ENCODE measurements around the gene ZMAT1. TPM values are rescaled to one million over a fixed set of nuclear protein-coding genes. Genes with fewer than 3 reads are reported as not detected.
"Not testable (repeated sequence)": the region's sequence is repeated elsewhere in the genome, so short reads cannot be mapped to it uniquely, and the experiment has no call there.

ZMAT1 gene
- 3.6 TPM for polyA plus RNA-seq (2013, experiment 1 of 4)
- 3.7 TPM for polyA plus RNA-seq (2013, experiment 2 of 4)
- polyA plus RNA-seq (2013, experiment 3 of 4): 3.8 TPM
- polyA plus RNA-seq (2013, experiment 4 of 4): 3.3 TPM

DNA sequence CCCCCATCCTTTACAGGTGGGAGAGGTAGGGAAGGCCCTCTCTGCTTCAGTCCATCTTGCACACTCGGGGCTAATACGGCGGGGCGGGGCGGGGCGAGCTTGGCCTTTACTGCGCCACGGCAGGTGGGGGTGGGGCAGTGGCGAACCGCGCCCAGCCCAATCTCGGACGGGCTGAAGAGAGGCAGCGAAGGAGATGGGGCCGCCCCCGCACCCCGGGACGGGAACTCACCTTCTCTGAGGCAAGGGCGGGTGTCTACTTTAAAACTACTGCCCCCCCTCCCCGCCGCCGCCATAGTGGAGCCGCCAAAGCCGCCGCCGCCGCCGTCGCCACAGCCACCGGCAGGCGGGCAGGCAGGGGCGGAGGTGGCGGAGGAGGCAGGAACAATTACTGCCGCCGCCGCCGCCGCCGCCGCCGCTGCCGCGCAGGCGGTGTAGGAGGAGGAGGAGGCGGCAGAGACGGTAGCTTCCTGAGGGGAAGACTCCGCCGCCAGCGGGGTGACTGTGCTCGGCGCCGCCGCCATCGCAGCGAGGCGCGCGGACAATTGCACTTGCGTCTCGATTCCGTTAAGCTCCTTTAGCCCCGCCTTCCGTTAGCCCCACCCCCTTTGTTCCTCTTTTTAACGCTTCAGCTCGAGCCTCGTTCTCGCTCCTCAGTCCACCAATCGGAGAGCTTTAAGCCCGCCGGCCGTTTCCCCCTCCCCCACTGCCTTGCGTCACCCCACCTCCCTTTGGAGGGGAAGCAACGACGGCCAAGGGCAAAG, at the start of gene ZMAT1:
Gene ZMAT1, minus strand, starts transcription at position 540 of the 761 bp plus-strand sequence. Its CDS starts 19 bp downstream, at position 521.
- Histone ChIP-seq H3K4me3 (ENCODE audit: insufficient read depth, low read depth, low read length) (peak within 1 kb of the TSS; percentile 52), H3K27me3 (ENCODE audit: control insufficient read depth, insufficient read depth, low read length, poor library complexity, severe bottlenecking) (no peaks in the 10 kb centered on the region), H3K27ac (ENCODE audit: insufficient read depth, low read depth, low read length, poor library complexity, severe bottlenecking) (peak within 1 kb of the TSS; percentile 87), H3K9me3 (ENCODE audit: control insufficient read depth, low read length) (no peaks in the 10 kb centered on the region), H3K36me3 (ENCODE audit: control insufficient read depth, insufficient read depth, low read length) (no peaks in the 10 kb centered on the region), H3K4me1 (ENCODE audit: control insufficient read depth, insufficient read depth, low read length) (no peaks in the 10 kb centered on the region)
- 0% methylated on average over 74 of the region's 74 CpGs for WGBS, 2 experiments

DNA sequence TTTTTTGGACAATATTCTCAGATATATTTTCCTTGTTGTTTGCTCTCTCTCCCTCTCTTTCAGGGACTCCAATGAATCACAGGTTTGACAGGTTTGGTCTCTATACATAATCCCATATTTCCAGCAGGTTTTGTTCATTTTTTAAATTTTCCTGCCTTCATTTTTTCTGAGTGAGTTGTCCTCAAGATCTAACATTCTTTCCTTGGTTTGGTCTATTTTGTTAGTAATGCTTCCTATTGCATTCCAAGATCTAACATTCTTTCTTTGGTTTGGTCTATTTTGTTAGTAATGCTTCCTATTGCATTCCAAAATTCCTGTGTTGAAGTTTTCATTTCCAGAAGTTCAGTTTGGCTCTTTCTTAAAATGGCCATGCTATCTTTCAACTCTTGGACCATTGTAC, 45.3 kb upstream of the ZMAT1 start:
- Histone ChIP-seq H3K27me3 (ENCODE audit: control insufficient read depth, insufficient read depth, low read length, poor library complexity, severe bottlenecking) (no peaks in the 10 kb centered on the region), H3K36me3 (ENCODE audit: control insufficient read depth, insufficient read depth, low read length) (no peaks in the 10 kb centered on the region), H3K27ac (ENCODE audit: insufficient read depth, low read depth, low read length, poor library complexity, severe bottlenecking) (no peak overlapping the region), H3K9me3 (ENCODE audit: control insufficient read depth, low read length) (no peaks in the 10 kb centered on the region), H3K4me3 (ENCODE audit: insufficient read depth, low read depth, low read length) (no peak overlapping the region), H3K4me1 (ENCODE audit: control insufficient read depth, insufficient read depth, low read length) (no peaks in the 10 kb centered on the region)

DNA sequence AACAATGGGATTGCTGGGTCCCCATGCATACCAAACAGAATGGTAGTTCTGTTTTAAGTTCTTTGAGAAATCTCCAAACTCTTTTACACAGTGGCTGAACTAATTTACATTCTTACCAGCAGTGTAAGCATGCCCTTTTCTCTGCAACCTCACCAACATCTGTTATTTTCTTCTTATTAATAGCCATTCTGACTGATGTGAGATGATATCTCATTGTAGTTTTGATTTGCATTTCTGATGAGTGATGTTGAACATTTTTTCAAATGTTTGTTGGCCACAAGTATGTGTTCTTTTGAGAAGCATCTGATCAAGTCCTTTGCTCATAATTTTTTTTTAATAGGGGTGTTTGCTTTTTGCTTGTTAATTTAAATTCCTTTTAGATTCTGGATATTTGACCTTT, 41.2 kb upstream of the ZMAT1 start:
- no peaks in the 10 kb centered on the region for H3K27me3 ChIP-seq (ENCODE audit: control insufficient read depth, insufficient read depth, low read length, poor library complexity, severe bottlenecking)
- H3K4me3 ChIP-seq (ENCODE audit: insufficient read depth, low read depth, low read length): no peak overlapping the region
- H3K27ac ChIP-seq (ENCODE audit: insufficient read depth, low read depth, low read length, poor library complexity, severe bottlenecking): no peak overlapping the region
- H3K9me3 ChIP-seq (ENCODE audit: control insufficient read depth, low read length): no peaks in the 10 kb centered on the region
- H3K4me1 ChIP-seq (ENCODE audit: control insufficient read depth, insufficient read depth, low read length): no peaks in the 10 kb centered on the region
- no peaks in the 10 kb centered on the region for H3K36me3 ChIP-seq (ENCODE audit: control insufficient read depth, insufficient read depth, low read length)

DNA sequence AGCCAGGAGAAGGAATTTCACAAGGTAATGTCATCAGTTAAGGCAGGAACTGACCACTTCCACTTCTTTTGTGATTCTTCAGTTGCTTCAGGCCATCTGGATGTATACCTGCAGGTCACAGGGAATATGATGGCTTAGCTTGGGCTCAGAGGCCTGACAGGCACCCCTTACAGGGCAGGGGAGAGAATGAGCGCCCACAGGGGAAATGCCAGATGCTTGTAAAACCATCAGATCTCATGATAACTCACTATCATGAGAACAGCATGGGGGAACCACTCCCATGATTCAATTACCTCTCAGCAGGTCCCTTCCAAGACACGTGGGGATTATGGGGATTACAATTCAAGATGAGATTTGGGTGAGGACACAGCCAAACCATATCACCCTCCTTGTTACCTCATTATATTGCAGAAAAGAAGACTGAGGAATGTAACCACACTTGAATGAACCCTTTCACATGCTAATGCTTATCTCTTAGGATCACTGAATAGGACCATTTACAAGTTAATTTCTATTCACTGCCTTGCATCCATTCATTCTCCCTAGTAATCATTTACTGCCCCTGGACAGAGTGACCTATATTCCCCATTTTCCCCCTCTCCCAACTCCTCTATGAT, 33.2 kb upstream of the ZMAT1 start:
- H3K4me3 ChIP-seq (ENCODE audit: insufficient read depth, low read depth, low read length): not testable (repeated sequence)
- WGBS, 2 experiments: 79 to 100% methylated on average over 1 of the region's 2 CpGs

DNA sequence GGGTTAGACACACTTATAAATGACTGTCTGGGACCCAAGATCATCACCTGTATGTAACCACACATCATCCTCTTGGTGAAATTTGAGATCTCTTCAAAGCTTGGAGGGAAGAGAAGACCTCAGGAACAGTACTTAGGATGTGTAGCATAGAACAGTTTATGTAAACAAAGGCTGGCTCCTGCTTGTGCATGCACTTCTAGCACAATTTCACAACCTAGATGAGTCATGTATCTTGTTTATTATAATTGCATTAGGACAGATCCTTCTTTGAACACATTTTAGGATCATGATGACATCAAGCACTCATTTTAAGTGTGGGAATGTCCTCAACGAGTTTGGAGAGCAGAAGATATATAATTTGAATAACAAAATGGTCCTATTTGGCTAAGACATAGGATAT, 26.3 kb upstream of the ZMAT1 start:
- no peaks in the 10 kb centered on the region for H3K4me1 ChIP-seq (ENCODE audit: control insufficient read depth, insufficient read depth, low read length)
- no peaks in the 10 kb centered on the region for H3K36me3 ChIP-seq (ENCODE audit: control insufficient read depth, insufficient read depth, low read length)
- 60 to 88% methylated on average over 1 of the region's 1 CpG for WGBS, 2 experiments
- H3K27ac ChIP-seq (ENCODE audit: insufficient read depth, low read depth, low read length, poor library complexity, severe bottlenecking): no peak overlapping the region
- H3K27me3 ChIP-seq (ENCODE audit: control insufficient read depth, insufficient read depth, low read length, poor library complexity, severe bottlenecking): no peaks in the 10 kb centered on the region
- H3K4me3 ChIP-seq (ENCODE audit: insufficient read depth, low read depth, low read length): no peak overlapping the region
- no peaks in the 10 kb centered on the region for H3K9me3 ChIP-seq (ENCODE audit: control insufficient read depth, low read length)

More for the DNA sequence above, 33.2 kb upstream of the ZMAT1 start:
- not testable (repeated sequence) for H3K27ac ChIP-seq (ENCODE audit: insufficient read depth, low read depth, low read length, poor library complexity, severe bottlenecking); H3K27me3 ChIP-seq (ENCODE audit: control insufficient read depth, insufficient read depth, low read length, poor library complexity, severe bottlenecking); H3K4me1 ChIP-seq (ENCODE audit: control insufficient read depth, insufficient read depth, low read length); H3K9me3 ChIP-seq (ENCODE audit: control insufficient read depth, low read length); H3K36me3 ChIP-seq (ENCODE audit: control insufficient read depth, insufficient read depth, low read length)

DNA sequence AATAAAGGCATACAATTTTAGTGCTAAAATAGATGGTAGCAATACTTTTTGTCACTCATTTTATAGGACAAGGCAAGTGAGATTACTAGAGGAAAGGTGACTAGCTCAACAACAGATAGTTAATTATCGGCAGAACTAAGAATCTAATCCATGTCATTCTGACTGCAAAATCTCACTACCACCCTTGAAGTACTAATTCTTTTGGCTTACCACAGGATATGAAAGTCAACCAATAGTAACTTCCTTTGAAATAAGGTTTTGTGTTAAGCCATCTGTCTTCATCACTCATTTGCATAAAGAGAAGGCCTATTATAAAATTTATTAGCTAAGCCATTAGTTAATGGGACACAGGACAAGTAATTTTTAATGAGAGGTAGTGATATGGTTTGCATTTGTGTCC, 25.3 kb upstream of the ZMAT1 start:
- Histone ChIP-seq H3K9me3 (ENCODE audit: control insufficient read depth, low read length) (no peaks in the 10 kb centered on the region), H3K4me1 (ENCODE audit: control insufficient read depth, insufficient read depth, low read length) (no peaks in the 10 kb centered on the region), H3K4me3 (ENCODE audit: insufficient read depth, low read depth, low read length) (no peak overlapping the region), H3K36me3 (ENCODE audit: control insufficient read depth, insufficient read depth, low read length) (no peaks in the 10 kb centered on the region), H3K27me3 (ENCODE audit: control insufficient read depth, insufficient read depth, low read length, poor library complexity, severe bottlenecking) (no peaks in the 10 kb centered on the region), H3K27ac (ENCODE audit: insufficient read depth, low read depth, low read length, poor library complexity, severe bottlenecking) (no peak overlapping the region)
- 100% methylated on average over 1 of the region's 1 CpG; no CpG with 5 or more reads in 1 of the 2 experiments for WGBS, 2 experiments

DNA sequence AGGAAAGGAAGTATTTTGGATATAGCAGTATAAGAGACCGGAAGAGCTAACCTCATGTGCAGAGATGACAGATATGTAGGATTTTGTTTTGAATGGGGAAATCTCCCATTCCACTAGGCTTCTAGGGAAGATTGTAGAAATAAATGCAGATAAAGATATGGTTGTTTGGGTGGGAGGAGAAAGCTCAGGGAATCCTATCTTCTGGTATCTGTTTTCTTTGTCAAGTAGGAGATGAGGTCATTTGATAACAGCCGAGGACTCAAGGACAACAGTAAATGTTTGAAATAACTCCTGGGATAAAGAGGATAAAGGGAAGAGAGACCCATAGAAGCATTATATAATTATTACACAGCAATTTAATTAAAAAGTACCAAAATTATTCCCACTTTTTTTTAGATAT, 24.7 kb upstream of the ZMAT1 start:
- Histone ChIP-seq H3K9me3 (ENCODE audit: control insufficient read depth, low read length) (no peaks in the 10 kb centered on the region), H3K4me1 (ENCODE audit: control insufficient read depth, insufficient read depth, low read length) (no peaks in the 10 kb centered on the region), H3K27me3 (ENCODE audit: control insufficient read depth, insufficient read depth, low read length, poor library complexity, severe bottlenecking) (no peaks in the 10 kb centered on the region), H3K27ac (ENCODE audit: insufficient read depth, low read depth, low read length, poor library complexity, severe bottlenecking) (no peak overlapping the region), H3K36me3 (ENCODE audit: control insufficient read depth, insufficient read depth, low read length) (no peaks in the 10 kb centered on the region), H3K4me3 (ENCODE audit: insufficient read depth, low read depth, low read length) (no peak overlapping the region)
- 88 to 92% methylated on average over 1 of the region's 2 CpGs for WGBS, 2 experiments

DNA sequence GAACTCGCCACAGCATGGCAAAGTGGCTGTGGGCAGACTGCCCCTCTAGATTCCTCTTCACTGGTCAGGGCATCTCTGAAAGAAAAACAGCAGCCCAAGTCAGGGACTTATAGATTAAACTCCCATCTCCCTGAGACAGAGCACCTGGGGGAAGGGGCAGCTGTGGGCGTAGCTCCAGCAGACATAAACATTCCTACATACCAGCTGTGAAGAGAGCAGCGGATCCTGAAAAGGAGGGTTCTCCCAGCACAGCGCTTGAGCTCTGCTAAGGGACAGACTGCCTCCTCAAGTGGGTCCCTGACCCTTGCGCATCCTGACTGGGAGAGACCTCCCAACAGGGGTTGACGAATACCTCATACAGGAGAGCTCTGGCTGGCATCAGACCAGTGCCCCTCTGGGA, 18.8 kb upstream of the ZMAT1 start:
- H3K4me3 ChIP-seq (ENCODE audit: insufficient read depth, low read depth, low read length): no peak overlapping the region
- no peak overlapping the region for H3K27ac ChIP-seq (ENCODE audit: insufficient read depth, low read depth, low read length, poor library complexity, severe bottlenecking)
- no peaks in the 10 kb centered on the region for H3K27me3 ChIP-seq (ENCODE audit: control insufficient read depth, insufficient read depth, low read length, poor library complexity, severe bottlenecking)
- WGBS, 2 experiments: 89 to 94% methylated on average over 6 of the region's 6 CpGs
- no peaks in the 10 kb centered on the region for H3K4me1 ChIP-seq (ENCODE audit: control insufficient read depth, insufficient read depth, low read length)
- H3K9me3 ChIP-seq (ENCODE audit: control insufficient read depth, low read length): no peaks in the 10 kb centered on the region
- H3K36me3 ChIP-seq (ENCODE audit: control insufficient read depth, insufficient read depth, low read length): no peaks in the 10 kb centered on the region

DNA sequence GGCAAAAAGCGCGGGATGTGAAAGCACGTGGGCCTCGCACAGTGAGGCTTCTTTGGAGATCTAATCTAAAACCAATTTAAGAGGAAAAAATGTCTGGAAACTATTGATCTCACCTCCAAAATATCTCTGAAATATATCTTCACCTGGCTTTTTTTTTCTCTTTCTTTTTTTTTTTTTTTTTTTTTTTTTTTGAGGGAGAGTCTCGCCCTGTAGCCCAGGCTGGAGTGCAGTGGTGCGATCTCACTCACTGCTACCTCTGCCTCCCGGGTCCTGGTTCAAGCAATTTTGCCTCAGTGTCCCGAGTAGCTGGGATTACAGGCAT, 383 bp upstream of the ZMAT1 start:
- Histone ChIP-seq H3K27ac (ENCODE audit: insufficient read depth, low read depth, low read length, poor library complexity, severe bottlenecking) (no peak overlapping the region), H3K27me3 (ENCODE audit: control insufficient read depth, insufficient read depth, low read length, poor library complexity, severe bottlenecking) (no peaks in the 10 kb centered on the region), H3K36me3 (ENCODE audit: control insufficient read depth, insufficient read depth, low read length) (no peaks in the 10 kb centered on the region), H3K9me3 (ENCODE audit: control insufficient read depth, low read length) (no peaks in the 10 kb centered on the region), H3K4me3 (ENCODE audit: insufficient read depth, low read depth, low read length) (no peak overlapping the region), H3K4me1 (ENCODE audit: control insufficient read depth, insufficient read depth, low read length) (no peaks in the 10 kb centered on the region)
- WGBS, 2 experiments: 52 to 77% methylated on average over 5 to 8 of the region's 8 CpGs

DNA sequence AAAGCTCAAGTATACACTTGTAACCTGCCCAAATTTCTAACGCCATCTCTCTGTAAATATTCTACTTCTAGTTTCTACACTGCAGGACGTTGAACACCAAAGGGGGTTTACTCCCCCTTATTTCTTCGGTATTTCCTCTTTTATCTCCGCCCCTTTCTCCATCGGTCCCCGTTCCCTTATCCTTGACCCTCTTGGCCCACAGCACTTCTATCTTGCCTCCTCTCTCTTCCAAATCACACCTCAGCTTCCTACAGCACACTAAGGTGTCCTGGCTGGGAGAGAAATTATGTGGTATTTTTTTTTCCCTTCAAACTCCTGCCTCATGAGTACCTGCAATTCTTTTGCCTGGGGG, 715 bp downstream of the ZMAT1 start:
- peak overlapping the region; percentile 52 for H3K4me3 ChIP-seq (ENCODE audit: insufficient read depth, low read depth, low read length)
- no peak overlapping the region for H3K27ac ChIP-seq (ENCODE audit: insufficient read depth, low read depth, low read length, poor library complexity, severe bottlenecking)
- no peaks in the 10 kb centered on the region for H3K36me3 ChIP-seq (ENCODE audit: control insufficient read depth, insufficient read depth, low read length)
- 8 to 13% methylated on average over 6 of the region's 6 CpGs for WGBS, 2 experiments
- H3K27me3 ChIP-seq (ENCODE audit: control insufficient read depth, insufficient read depth, low read length, poor library complexity, severe bottlenecking): no peaks in the 10 kb centered on the region
- no peaks in the 10 kb centered on the region for H3K4me1 ChIP-seq (ENCODE audit: control insufficient read depth, insufficient read depth, low read length)
- H3K9me3 ChIP-seq (ENCODE audit: control insufficient read depth, low read length): no peaks in the 10 kb centered on the region

Measured in ectodermal cell (in vitro differentiated cells).